Measurements from ENCODE around the gene NLRP5. TPM values are rescaled to one million over a fixed set of nuclear protein-coding genes. Genes with fewer than 3 reads are reported as not detected.

Gene NLRP5
- total and polyA plus RNA-seq, 2 experiments from 2014 or later: not detected

DNA sequence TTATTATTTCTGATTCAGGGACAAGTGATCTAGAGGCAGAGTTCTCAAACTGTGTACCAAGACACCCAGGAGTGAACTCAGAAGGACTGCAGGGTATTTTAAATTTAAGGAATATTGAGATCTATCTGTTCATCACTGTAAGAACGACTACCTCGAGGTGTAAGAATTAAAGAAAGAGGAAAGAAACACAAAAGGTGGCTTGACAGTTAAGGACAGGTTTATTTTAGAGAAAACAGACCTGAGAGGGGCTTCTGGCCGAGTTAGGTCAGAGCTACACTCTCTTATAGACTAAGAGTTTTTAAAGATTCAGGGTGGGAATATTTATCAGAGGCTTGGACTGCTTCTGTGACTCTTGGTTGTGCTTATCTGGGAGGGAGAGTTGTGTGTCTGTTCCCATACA is 12.6 kb upstream of the NLRP5 start:
- H4K20me1 ChIP-seq (ENCODE audit: insufficient read depth): no peaks in the 10 kb centered on the region
- H3K36me3 ChIP-seq (ENCODE audit: low read depth): no peaks in the 10 kb centered on the region
- H3K9me3 ChIP-seq (ENCODE audit: low read depth): no peaks in the 10 kb centered on the region
- 0 to 5% methylated on average over 3 of the region's 3 CpGs for WGBS, 2 experiments (ENCODE audit: low coverage in 1 of 2, low lambda C conversion rate in 2 of 2, missing lambda C conversion rate in 2 of 2)
- H3K79me2 ChIP-seq (ENCODE audit: insufficient read depth): no peaks in the 10 kb centered on the region
- no peaks in the 10 kb centered on the region for H3K27me3 ChIP-seq (replicated peaks; ENCODE audit: insufficient read depth)
- DNase-seq: no peak
- H3K4me2 ChIP-seq (ENCODE audit: unreplicated experiment): no peak overlapping the region
- H3F3A ChIP-seq (ENCODE audit: insufficient read depth): no peaks in the 10 kb centered on the region
- in situ Hi-C loops (cut with MboI): no loop called here
- no peaks in the 10 kb centered on the region for H3K9me2 ChIP-seq (ENCODE audit: insufficient read depth)
- no peak overlapping the region for H3K27ac ChIP-seq
- TF ChIP-seq EZH2phosphoT487 (IDR thresholded peaks at IDR 0.05; ENCODE audit: insufficient read depth, low read depth) (no peak), EZH2 (IDR thresholded peaks at IDR 0.05; ENCODE audit: insufficient read depth, poor library complexity, severe bottlenecking) (no peak)
- H2AFZ ChIP-seq: no peak overlapping the region
- no peak overlapping the region for H3K9ac ChIP-seq
- no peak overlapping the region for H3K4me3 ChIP-seq
- H3K4me1 ChIP-seq (ENCODE audit: insufficient read depth): no peaks in the 10 kb centered on the region

DNA sequence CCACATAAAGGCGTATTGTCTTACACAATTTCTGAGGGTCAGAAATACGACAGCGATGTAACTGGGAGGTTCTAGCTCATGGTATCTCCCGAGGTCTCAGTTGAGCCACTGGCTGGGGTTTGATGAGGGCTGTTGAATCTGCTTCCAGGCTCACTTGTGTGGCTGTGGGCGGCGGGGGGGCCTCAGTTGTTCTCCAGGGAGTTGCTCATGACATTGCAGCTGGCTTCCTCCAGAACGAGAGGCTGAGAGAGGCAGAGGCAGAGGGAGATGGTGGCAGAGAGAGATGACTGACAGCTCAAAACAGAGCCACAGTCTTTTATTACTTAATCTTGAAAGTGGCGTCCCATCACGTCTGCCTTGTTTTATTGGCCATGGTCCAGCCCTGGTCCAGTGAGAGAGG is 6.2 kb upstream of the NLRP5 start:
- no peaks in the 10 kb centered on the region for H3K4me1 ChIP-seq (ENCODE audit: insufficient read depth)
- no peaks in the 10 kb centered on the region for H3K79me2 ChIP-seq (ENCODE audit: insufficient read depth)
- H4K20me1 ChIP-seq (ENCODE audit: insufficient read depth): no peaks in the 10 kb centered on the region
- no peak for DNase-seq
- TF ChIP-seq EZH2 (IDR thresholded peaks at IDR 0.05; ENCODE audit: insufficient read depth, poor library complexity, severe bottlenecking): no peak
- H3K9ac ChIP-seq: no peak overlapping the region
- H3K36me3 ChIP-seq (ENCODE audit: low read depth): no peaks in the 10 kb centered on the region
- no peaks in the 10 kb centered on the region for H3K9me2 ChIP-seq (ENCODE audit: insufficient read depth)
- H3K27ac ChIP-seq: no peak overlapping the region
- H3K4me2 ChIP-seq (ENCODE audit: unreplicated experiment): no peak overlapping the region
- H3K27me3 ChIP-seq (replicated peaks; ENCODE audit: insufficient read depth): no peaks in the 10 kb centered on the region
- no peaks in the 10 kb centered on the region for H3F3A ChIP-seq (ENCODE audit: insufficient read depth)
- no peak overlapping the region for H2AFZ ChIP-seq
- in situ Hi-C loops (cut with MboI): no loop called here
- 27 to 32% methylated on average over 9 of the region's 9 CpGs for WGBS, 2 experiments (ENCODE audit: low coverage in 1 of 2, low lambda C conversion rate in 2 of 2, missing lambda C conversion rate in 2 of 2)
- no peak overlapping the region for H3K4me3 ChIP-seq
- H3K9me3 ChIP-seq (ENCODE audit: low read depth): no peaks in the 10 kb centered on the region

DNA sequence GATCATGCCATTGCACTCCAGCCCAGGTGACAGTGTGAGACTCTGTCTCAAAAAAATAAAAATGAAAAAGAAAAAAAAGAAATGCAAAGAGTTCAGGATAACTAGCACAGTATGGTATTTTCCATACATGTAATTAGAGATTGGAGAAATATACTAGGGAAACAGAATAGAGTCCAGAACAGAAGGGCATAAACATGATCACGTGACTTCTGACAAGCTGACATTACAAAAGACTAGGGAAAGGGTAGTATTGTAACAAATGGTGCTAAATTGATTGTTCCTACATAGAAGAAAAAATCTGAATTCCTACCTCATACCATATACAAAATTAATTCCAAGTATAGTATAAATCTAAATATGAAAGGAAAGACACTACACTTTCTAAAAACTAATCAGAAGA is 1.3 kb upstream of the NLRP5 start:
- Histone ChIP-seq H2AFZ (no peak overlapping the region), H3K9me2 (ENCODE audit: insufficient read depth) (no peaks in the 10 kb centered on the region), H3K27ac (no peak overlapping the region), H3K4me2 (ENCODE audit: unreplicated experiment) (no peak overlapping the region), H3K27me3 (replicated peaks; ENCODE audit: insufficient read depth) (no peaks in the 10 kb centered on the region), H3F3A (ENCODE audit: insufficient read depth) (no peaks in the 10 kb centered on the region), H3K4me3 (no peak overlapping the region), H4K20me1 (ENCODE audit: insufficient read depth) (no peaks in the 10 kb centered on the region), H3K36me3 (ENCODE audit: low read depth) (no peaks in the 10 kb centered on the region), H3K9ac (no peak overlapping the region), H3K79me2 (ENCODE audit: insufficient read depth) (no peaks in the 10 kb centered on the region), H3K9me3 (ENCODE audit: low read depth) (no peaks in the 10 kb centered on the region), H3K4me1 (ENCODE audit: insufficient read depth) (no peaks in the 10 kb centered on the region)
- in situ Hi-C loops (cut with MboI): no loop called here
- 24% methylated on average over 1 of the region's 1 CpG for WGBS, 2 experiments (ENCODE audit: low coverage in 1 of 2, low lambda C conversion rate in 2 of 2, missing lambda C conversion rate in 2 of 2)
- TF ChIP-seq EZH2 (IDR thresholded peaks at IDR 0.05; ENCODE audit: insufficient read depth, poor library complexity, severe bottlenecking) (no peak), EZH2phosphoT487 (IDR thresholded peaks at IDR 0.05; ENCODE audit: insufficient read depth, low read depth) (no peak)
- no peak for DNase-seq

DNA sequence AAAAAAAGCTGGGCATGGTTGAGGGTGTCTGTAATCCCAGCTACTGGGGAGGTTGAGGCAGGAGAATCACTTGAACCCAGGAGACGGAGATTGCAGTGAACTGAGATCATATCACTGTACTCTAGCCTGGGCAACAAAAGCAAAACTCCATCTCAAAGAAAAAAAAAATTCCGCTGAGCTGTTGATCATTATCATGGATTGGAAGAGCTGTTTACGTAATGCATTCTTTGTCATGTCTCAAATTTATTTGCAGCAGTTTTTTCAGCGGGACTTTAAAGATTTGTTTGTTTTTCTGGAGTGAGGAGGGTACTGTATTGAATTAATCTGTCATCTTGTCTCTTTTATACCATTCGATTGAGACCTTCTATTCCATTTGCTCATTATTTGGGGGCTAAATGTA is 4.3 kb downstream of the NLRP5 start:
- no peaks in the 10 kb centered on the region for H4K20me1 ChIP-seq (ENCODE audit: insufficient read depth)
- no peaks in the 10 kb centered on the region for H3K79me2 ChIP-seq (ENCODE audit: insufficient read depth)
- H3K27me3 ChIP-seq (replicated peaks; ENCODE audit: insufficient read depth): no peaks in the 10 kb centered on the region
- no peak overlapping the region for H3K27ac ChIP-seq
- no peak for TF ChIP-seq EZH2phosphoT487 (IDR thresholded peaks at IDR 0.05; ENCODE audit: insufficient read depth, low read depth)
- no peak for TF ChIP-seq EZH2 (IDR thresholded peaks at IDR 0.05; ENCODE audit: insufficient read depth, poor library complexity, severe bottlenecking)
- no peak overlapping the region for H3K4me2 ChIP-seq (ENCODE audit: unreplicated experiment)
- no peaks in the 10 kb centered on the region for H3K4me1 ChIP-seq (ENCODE audit: insufficient read depth)
- H3K9me2 ChIP-seq (ENCODE audit: insufficient read depth): no peaks in the 10 kb centered on the region
- H3K9me3 ChIP-seq (ENCODE audit: low read depth): no peaks in the 10 kb centered on the region
- no peak overlapping the region for H3K4me3 ChIP-seq
- in situ Hi-C loops (cut with MboI): no loop called here
- WGBS, 2 experiments (ENCODE audit: low coverage in 1 of 2, low lambda C conversion rate in 2 of 2, missing lambda C conversion rate in 2 of 2): 33 to 50% methylated on average over 5 of the region's 5 CpGs
- DNase-seq: no peak
- no peaks in the 10 kb centered on the region for H3F3A ChIP-seq (ENCODE audit: insufficient read depth)
- no peak overlapping the region for H2AFZ ChIP-seq
- no peak overlapping the region for H3K9ac ChIP-seq
- no peaks in the 10 kb centered on the region for H3K36me3 ChIP-seq (ENCODE audit: low read depth)

DNA sequence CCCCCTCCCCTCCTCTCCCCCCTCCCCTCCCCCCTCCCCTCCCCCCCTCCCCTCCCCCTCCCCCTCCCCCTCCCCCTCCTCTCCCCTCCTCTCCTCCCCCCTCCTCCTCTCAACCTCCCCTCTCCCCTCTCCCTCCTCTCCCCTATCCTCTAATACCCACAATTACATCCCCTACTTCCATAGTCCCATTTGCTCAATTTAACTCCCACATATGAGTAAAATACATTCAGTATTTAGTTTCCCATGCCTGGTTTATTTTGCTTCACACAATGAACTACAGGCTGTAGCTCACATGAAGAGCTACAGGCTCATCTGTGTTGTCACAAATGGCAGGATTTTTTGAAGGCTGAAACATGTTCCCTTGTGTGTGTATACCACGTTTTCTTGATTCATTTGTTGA is 6.9 kb downstream of the NLRP5 start:
- Histone ChIP-seq H3F3A (ENCODE audit: insufficient read depth) (no peaks in the 10 kb centered on the region), H3K4me3 (no peak overlapping the region), H2AFZ (no peak overlapping the region), H3K79me2 (ENCODE audit: insufficient read depth) (no peaks in the 10 kb centered on the region), H3K27me3 (replicated peaks; ENCODE audit: insufficient read depth) (no peaks in the 10 kb centered on the region), H4K20me1 (ENCODE audit: insufficient read depth) (no peaks in the 10 kb centered on the region), H3K9me3 (ENCODE audit: low read depth) (no peaks in the 10 kb centered on the region), H3K9ac (no peak overlapping the region), H3K4me1 (ENCODE audit: insufficient read depth) (no peaks in the 10 kb centered on the region), H3K36me3 (ENCODE audit: low read depth) (no peaks in the 10 kb centered on the region), H3K9me2 (ENCODE audit: insufficient read depth) (no peaks in the 10 kb centered on the region), H3K4me2 (ENCODE audit: unreplicated experiment) (no peak overlapping the region), H3K27ac (no peak overlapping the region)
- no peak for TF ChIP-seq EZH2 (IDR thresholded peaks at IDR 0.05; ENCODE audit: insufficient read depth, poor library complexity, severe bottlenecking)
- TF ChIP-seq EZH2phosphoT487 (IDR thresholded peaks at IDR 0.05; ENCODE audit: insufficient read depth, low read depth): no peak
- DNase-seq: peak; percentile 2
- 21 to 27% methylated on average over 1 of the region's 1 CpG for WGBS, 2 experiments (ENCODE audit: low coverage in 1 of 2, low lambda C conversion rate in 2 of 2, missing lambda C conversion rate in 2 of 2)
- in situ Hi-C loops (cut with MboI): no loop called here

All from GM23248 (cell line).